Renal cortical epithelial cell (primary cell): ENCODE data around the gene CPA2. TPM values are rescaled to one million over a fixed set of nuclear protein-coding genes. Genes with fewer than 3 reads are reported as not detected.

Source experiments
- DNase-seq: peaks from one replicate; pipeline ENCODE4 v3.0.0-alpha.2; 2011; ENCODE audit warnings: low read depth
- total RNA-seq: library from RNA; depleted of rRNA; stranded (reverse); fragments of >200 nt; gene quantifications from 2 replicates; pipeline ENCODE4 v1.2.3, GENCODE V29; 2014

CPA2 gene
- total RNA-seq, 1 donor from 2014 or later, result not detected

DNA sequence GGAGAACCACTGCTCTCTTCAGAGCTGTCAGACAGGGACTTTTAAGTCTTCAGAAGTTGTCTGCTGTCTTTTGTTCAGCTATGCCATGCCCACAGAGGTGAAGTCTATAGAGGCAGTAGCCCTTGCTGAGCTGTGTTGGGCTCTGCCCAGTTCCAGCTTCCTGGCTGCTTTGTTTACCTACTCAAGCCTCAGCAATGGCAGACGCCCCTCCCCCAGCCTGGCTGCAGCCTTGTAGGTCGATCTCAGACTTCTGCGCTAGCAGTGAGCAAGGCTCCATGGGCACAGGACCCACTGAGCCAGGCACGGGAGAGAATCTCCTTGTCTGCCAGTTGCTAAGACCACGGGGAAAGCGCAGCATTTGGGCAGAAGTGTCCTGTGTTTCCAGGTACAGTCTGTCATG lies 12.1 kb upstream of the CPA2 start:
- DNase-seq, result no peak

DNA sequence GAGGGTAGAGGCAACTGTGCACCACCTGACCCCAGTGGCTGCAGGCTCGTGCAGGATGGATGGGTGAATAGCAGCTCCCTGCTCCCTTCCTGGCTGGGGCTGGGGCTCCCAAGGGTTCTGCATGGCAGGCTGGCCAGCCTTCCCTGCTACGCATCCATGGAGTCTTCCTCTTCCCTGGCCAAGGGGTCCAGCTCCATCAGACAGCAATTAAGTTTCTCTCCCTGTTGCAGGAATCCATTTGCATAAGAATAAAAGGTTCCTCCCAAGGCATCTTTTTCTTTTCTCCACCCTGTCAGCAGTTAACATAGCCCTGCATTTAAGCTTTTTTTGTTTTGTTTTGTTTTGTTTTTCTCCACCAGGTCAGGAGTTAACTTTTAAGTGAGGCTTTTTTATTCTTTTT lies 10.0 kb upstream of the CPA2 start:
- no peak for DNase-seq

DNA sequence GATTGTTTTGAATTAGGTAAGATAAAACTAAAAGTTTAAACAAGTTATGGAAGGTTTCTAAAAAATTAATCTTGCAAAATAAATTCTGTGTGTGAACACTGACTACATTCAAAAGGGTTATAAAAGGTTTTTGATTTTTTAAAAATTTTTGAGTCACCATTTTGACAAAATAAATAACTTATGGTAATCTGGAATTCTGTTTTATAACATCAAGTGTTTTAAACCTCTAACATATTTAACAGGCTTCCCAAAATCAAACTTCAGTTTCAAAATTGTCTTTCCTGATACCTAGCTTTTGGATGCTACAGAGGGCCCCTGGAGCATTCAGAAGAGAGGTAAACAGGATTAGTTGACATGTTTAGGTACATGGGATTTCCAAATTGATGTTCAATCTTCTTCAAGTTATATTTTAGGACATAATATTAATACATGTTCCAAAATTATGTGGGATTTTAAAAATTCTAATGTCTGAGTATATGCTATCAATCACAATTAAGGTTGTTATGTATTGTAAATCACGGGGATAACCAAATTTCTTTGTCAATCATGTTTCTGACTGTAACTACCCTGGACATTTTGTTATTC lies 8.1 kb upstream of the CPA2 start:
- DNase-seq, result no peak

DNA sequence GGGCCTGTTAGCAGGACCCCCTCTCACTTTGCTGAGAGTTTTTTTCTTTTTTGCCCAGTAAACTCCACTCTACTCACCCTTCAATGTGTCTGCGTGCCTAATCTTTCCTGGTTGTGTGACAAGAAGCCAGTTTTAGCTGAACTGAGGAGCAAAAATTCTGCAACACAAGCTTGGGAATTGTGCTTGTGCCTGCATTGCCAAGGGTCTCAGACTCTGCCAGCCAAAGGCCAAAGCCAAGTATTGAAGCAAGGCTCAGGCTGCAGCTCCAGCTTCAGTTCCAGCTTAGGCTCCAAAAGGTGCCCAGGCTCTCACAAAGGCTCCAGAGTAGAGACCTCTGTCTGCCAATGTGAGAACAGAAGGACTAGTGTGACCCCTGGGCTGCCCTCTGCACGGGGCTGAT lies 4.2 kb upstream of the CPA2 start:
- DNase-seq, result no peak

DNA sequence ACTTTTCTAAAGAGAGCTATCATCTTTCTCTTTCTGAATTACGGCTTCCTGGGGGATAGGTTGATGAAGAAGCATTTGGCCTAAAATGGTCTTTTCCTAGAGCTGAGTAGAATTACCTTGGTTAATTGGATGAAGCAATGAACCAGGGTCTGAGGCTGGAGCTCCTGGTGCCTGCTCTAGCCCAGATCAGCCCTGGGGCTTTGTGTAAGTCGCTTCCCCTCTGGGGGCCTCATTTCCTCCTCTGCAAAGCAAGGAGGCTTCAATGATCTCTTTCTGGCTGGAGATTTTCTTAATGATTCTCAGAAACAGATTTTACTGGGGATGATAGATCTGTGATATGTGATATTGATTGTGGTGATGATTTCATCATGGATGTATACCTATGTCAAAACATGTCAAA lies 3.5 kb upstream of the CPA2 start:
- DNase-seq, result no peak

DNA sequence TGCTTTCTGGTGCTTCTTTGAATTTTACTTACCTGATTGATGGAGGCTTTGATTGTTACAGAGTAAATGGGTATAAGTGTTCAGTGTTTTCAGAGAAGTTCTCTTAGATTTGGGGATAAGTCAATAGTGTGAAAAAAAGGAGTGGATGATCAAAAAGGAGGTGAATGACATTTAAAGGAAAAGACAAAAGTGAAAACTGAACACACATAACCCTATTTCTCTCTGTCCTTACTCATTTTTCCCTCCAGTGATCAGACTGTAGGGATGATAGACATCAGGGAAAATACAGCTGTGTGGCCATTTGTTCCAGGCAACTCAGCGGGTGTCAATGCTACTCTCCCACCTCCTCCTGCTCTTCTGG lies 278 bp downstream of the CPA2 start:
- DNase-seq, result no peak

DNA sequence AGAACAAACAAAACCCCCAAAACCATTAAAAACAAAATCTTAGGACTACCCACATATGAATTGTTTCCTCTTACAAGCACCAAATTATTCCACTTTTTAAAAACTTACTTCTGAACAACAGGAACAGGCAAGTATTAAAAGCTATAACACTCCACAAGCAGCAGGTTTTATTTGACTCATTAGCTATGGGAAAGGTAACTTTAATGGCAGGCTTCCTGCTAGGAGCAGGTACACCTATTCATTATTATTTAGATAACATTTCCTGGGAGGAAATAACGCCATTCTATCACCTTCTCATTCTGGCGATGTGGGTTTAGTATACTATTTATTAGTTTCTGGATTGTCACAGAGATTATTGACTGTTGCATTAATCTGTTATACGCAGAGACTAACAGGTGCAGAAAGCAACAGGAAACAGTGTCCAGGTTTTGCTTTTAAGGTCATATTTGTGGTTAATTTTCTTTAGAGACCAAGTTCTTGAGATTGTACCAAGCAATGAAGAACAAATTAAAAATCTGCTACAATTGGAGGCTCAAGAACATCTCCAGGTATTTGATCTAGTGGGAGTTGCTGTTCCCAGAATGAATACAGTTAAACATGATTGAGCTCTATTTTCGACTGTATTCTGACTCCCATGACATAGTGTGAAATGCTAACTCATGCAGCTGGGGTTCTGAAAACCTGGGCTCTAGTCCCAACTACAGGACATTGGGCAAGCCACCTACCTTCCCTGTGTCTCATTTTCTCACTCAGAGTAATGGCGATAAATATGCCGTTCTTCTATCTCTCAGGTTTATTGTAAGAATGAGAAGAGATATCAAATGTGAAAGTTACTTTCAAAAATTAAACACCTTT lies 2.0 kb downstream of the CPA2 start:
- DNase-seq, result no peak

DNA sequence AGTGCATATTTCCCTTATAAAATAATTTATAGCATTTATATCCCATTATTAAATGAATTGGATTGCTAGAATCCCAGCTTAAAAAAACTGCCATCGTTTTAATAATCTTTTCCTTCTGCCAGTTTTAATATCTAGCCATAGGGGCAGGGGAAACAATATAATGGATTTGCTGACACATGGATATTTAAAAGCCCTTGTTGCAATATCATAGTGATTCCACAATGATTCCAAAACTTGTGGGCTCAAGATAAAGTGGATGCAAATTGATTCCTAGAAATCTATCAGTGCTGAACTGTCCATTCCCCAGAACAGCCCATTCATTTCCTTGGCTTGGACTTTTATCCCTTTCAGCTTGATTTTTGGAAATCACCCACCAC lies 2.6 kb downstream of the CPA2 start:
- DNase-seq, result no peak

DNA sequence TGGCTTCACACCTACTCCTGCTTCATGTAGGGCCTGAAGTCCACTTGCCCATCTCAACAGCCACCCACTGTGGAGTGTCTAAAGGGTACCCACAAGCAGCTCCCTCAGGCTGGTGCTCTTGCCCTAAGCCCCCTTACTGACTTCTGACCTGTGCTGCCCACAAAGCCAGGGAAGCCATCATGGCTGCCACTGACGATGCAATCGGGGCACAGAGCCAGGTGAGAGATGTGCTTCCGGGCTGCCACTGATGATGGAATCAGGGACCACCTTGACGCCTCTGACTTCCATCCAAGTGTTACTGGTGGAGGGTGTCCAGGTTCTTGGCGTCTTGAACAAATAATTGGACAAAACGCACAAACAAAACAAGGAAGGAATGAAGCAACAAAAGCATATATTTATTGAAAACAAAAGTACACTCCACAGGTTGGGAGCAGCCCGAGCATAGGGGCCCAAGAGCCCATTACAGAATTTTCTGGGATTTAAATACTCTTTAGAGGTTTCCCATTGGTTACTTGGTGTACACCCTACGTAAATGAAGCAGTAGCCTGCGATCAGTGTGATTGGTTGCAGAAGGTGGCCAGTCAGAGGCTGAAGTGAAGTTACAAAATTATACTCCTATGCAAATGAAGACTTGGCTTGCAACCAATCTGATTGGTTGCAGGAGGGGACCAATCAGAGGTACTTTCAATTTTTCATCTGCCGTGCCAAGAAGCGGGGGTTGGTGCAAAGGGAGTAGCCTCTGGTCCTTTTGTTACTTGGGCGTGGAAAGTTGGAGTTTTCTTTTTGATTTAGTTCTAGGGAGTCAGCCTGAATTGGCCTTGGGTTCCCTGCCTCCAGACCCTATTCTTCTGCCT lies 4.5 kb downstream of the CPA2 start:
- DNase-seq, result no peak

DNA sequence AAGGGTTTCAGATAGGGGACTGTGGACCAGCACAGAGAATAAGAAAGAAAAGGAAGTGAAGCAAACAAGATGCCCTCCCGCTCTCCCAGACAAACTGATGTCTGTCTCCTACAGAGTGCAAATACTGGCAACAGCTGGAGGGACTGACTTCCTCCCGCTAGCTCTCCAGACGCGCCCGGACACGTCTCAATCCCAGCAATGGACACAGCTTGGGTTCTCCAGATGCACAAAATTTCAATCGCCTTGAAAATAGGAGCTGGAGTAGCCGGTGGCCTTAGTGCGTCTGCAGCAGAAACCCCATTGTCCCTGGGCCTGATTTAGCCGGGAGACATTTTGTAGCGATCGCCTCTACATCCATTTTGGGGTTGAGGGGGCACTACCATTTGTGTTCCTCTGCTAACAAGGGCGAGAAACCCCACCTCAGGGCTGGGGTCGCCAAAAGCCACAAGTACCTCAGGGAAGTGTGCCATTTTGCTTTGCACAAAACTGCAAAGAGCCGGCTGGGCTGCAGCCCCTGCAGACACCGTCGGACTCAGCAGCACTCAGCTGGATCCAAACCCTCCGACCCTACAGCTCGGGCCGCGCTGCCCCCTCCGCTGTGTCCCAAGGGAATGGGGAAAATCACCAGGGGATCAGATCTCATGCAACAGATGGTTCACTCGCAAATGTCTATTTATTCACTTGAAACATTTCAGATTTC lies 5.9 kb downstream of the CPA2 start:
- DNase-seq, result no peak

DNA sequence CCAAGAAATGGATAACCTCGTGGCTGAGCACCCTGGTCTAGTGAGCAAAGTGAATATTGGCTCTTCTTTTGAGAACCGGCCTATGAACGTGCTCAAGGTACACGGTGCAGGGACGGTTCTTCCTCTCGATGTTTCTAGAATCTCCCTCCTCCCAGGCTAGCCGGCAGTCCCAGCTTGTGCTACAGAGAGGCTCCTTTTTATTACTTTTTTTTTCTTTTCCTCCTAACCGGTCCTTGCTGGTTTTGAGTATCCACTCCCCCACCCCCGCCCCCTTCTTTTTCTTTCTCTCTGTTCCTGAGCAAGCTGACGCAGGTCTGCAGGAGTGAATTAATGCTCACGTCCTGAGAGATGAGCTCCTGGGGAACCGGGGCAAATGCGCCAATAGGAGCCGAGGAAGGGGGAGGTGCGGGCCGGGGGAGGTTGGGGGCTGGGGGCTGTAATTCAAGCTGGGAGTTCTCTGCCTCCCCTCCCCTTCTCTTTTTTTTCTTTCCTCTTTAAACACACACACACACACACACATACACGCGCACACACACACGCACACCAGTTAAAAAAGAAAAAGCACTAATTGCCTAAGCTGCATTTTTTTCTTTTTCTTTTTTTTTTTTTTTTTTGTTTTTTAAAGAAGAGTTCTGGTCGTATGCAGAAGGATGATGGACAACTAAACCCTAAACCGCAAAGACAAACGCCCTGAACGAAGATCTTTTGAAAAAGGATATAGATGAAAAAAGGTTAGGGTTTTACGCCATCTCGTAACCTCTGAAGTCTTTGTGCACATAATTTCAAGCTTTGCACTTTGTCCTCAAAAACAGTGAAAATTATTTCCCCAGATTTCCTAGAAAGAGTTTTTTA lies 6.6 kb downstream of the CPA2 start:
- DNase-seq, result peak; percentile 56

DNA sequence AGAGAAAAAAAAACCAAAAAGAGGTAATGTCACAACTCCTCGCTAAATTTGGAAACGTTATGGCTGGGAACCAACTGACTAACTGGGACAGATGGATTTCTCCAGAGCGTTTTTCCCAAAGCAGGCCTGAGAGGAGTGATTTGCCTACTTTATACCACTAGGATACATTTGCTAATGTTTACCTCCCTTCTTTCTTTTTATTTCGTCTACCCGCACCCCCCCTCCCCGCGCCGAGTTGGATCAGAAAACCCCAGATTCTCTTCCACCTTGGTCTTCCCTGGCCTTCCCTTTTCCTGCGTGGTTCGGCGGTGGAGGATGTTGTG lies 7.2 kb downstream of the CPA2 start:
- DNase-seq, result no peak

DNA sequence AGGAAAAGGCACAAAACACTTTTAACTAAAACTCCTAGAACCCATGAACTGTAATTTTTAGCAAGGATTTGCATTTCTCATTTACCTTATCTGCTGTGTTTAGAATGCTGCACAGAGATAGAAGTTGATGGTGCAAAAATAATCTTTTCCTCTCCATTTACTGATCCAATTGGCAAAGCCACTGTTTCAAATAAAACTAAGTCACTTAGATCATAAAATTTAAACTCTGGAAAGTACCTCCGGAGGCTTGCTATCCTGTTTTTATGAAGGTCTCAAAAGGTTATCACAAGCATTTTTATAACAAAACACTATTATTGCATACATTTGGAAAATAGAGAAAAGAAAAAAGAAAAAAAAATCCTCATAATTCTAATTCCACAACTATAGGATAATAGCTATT lies 7.6 kb downstream of the CPA2 start:
- DNase-seq, result no peak

DNA sequence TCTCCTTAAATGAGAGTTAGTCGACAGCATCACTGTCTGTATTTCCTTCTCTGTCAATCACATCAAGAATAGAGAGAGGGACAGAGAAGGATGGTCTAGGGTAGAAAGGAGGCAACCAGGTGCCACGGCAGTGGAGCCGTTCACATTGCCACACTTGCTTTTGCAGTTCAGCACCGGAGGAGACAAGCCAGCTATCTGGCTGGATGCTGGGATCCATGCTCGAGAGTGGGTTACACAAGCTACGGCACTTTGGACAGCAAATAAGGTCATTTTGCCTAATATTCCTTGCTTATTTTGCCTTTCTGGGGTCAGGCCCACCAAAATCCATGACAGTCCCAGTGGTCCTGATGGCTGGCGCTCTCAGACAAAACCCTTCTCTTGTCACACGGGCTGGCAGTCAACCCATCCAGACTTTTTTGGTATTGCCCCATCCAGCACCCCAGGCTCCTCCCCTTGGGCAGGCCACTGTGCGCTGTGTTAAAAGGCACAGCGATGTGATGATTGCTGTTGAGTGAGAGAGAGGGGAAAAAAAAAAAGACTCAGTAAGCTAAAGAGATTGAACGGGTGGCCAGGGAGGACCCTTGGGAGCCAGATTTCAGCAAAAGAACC lies 8.4 kb downstream of the CPA2 start:
- no peak for DNase-seq

DNA sequence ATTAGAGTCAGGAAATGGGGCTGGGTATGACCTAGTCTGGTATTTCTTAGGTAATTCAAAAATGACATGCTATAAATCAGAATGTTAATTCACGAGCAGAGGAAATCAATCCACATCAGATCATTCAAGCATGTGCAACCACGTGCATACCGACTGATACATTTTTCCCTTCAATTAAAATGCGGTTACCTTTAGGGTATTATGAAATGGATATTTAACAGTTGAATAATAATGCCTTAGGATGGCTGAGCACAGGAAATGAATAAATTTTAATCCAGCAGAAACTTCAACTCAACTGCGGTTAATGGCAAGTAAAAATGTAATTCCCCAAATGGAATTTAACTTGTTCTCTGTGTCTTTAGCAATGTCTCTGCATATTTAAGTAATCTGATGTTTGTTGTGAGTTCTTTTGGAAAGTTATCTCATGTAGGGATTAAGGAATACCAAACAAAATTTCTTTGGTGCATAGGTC lies 9.2 kb downstream of the CPA2 start:
- DNase-seq, result peak; percentile 55

DNA sequence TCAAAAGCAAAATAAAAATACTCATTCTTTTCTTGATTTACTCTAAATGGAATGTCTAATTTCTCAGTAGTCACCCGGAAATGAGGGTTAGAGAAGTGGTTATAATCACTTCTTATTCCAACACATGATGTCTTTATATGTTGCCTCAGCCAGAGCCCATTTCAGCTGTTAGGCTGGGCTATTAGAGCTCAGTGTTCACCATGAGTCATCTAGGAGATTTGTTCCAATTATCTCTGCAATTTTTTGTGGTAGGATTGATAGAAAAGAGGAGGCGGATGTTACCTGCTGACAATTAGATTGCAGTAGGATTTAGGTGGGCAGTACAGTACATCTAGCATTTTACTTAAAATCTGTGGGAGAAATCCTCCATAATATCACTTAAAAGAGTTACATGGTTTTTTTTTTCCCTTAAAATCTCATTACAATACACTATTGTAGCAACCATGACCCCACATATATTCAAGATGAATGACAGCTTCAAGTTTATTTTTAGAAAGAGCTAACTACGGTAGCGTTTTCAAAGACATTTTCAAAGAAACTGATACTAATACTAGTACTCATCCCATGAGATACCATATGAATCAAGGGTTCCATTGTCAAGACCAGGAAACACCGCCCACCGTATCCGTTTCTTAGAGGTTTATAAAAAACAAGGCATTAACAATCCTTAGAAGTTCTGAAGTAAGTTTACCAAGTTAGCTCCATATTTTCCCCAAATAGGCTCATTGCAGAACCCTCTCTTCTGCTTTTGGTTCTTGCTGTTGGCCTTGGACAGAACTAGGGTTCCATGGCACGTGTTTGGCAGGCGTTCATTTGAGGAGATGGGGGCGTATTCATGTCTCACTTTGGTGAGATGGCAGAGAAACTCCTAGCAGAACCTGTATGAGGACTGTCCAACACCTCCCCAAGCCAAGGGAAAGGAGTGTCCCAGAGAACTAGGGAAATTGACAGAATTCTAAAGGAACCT lies 10.4 kb downstream of the CPA2 start:
- DNase-seq, result peak; percentile 35

DNA sequence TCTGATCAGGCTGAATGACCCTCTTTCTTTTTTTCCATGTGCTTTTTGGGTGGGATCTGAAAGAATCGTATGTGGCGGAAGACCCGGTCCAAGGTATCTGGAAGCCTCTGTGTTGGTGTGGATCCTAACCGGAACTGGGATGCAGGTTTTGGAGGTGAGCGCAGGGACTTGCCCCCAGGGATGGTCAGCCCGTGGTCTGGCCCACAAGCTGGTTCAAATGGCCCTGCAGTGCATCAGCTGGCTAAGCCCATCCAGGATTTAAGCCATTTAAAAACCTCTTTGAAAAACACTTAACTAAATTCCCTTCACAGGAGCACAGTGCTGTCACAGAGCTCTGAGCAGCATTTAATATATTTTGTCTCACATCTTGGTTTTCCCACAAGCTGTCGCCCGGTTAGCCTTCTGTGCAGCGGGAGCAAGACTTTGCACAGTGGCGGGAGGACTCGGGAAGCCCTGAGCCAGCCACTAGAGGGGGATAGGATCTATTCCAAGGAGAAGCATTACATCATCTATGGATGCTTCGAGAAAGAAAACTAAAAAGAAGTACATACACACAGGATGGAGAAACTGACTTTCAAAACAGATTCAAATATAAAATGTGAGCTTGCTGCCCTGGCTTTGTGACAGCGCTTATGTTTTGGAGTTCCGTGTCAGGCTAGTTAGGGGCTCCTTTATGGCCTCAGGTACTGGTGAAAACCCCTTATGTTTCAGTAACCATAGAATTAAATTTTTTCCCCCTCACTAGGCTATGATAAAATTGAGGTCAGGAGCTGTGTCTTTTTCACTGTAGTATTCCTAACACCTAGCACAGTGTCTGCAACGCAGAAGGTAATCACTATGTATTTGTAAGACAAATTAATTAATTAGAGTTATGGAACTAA lies 11.3 kb downstream of the CPA2 start:
- peak; percentile 69 for DNase-seq

DNA sequence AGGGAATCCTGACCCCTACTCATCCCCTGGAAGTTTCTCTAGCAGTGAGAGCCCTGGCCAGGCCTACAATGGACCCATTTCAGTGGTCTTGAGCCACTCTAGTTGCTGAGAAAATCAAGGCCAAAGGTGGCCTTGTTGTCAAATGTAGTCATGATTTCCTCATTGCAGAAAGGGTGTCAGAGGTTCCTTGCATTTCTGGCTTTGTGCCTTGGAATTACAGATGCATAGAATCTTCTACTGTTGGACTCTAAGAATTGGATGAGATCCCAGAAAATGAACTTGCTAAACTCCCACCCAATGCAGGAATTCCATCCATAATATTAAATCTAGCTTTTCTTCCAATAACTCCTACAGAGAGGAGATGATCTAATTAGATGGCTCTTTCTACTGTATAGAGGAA lies 12.2 kb downstream of the CPA2 start:
- DNase-seq, result peak; percentile 70

DNA sequence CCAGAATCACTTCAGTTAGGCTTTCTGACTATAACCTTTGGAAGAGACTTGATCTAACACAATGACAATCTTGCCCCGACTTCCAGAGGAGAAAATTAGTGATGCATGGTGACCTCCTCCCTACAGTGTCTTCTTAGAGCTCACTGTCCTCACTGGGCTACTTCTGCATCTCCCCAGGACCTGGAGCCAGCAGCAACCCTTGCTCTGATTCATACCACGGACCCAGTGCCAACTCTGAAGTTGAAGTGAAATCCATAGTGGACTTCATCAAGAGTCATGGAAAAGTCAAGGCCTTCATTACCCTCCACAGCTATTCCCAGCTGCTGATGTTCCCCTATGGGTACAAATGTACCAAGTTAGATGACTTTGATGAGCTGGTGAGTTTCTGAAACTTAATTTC lies 12.6 kb downstream of the CPA2 start:
- DNase-seq, result no peak
